GM12878 (cell line): ENCODE results near the gene CUTA. TPM values are rescaled to one million over a fixed set of nuclear protein-coding genes. Genes with fewer than 3 reads are reported as not detected.

Experiments
- CUX1 ChIP-seq: IDR thresholded peaks from 2 replicates; pipeline ENCODE4 v1.6.1; 2012; ENCODE audit warnings: improper control_type of control experiment, low read depth, low read length; ENCODE audit not compliant: insufficient replicate concordance
- E4F1 ChIP-seq: fragments of 450-650 bp; IDR thresholded peaks from 2 replicates; pipeline ENCODE4 v1.6.1; 2018; ENCODE audit warnings: borderline replicate concordance, mild to moderate bottlenecking; ENCODE audit not compliant: partially characterized antibody
- EED ChIP-seq: sonication (generic); IDR thresholded peaks from 2 replicates; pipeline ENCODE4 v1.6.1; 2016; ENCODE audit warnings: antibody characterized with exemption, low read depth
- ETV6 ChIP-seq, 2 experiments: fragments of 450-650 bp in 1 of 2; IDR thresholded peaks in 1 of 2; conservative IDR thresholded peaks in 1 of 2; 2 replicates each; pipeline ENCODE4 v1.6.1; 2014; ENCODE audit warnings: antibody characterized with exemption in 1 of 2, borderline replicate concordance in 1 of 2, low read depth in 1 of 2, mild to moderate bottlenecking in 1 of 2, moderate library complexity in 1 of 2
- HDGF ChIP-seq: fragments of 450-650 bp; IDR thresholded peaks from 2 replicates; pipeline ENCODE4 v1.6.1; 2016; ENCODE audit warnings: antibody characterized with exemption
- LARP7 ChIP-seq: fragments of 450-650 bp; IDR thresholded peaks from 2 replicates; pipeline ENCODE4 v1.6.1; 2017; ENCODE audit warnings: mild to moderate bottlenecking
- MAX ChIP-seq: IDR thresholded peaks from 2 replicates; pipeline ENCODE4 v1.6.1; 2012; ENCODE audit warnings: low read depth, low read length, improper control_type of control experiment
- NBN ChIP-seq: fragments of 450-650 bp; IDR thresholded peaks from 2 replicates; pipeline ENCODE4 v1.6.1; 2016
- NKRF ChIP-seq: fragments of 450-650 bp; conservative IDR thresholded peaks from 2 replicates; pipeline ENCODE4 v1.6.1; 2017; ENCODE audit warnings: mild to moderate bottlenecking, moderate library complexity
- POLR2AphosphoS2 ChIP-seq: IDR thresholded peaks from 2 replicates; pipeline ENCODE4 v1.6.1; 2011; ENCODE audit warnings: low read depth, mild to moderate bottlenecking, low read length, improper control_type of control experiment, moderate library complexity
- SIN3A ChIP-seq: IDR thresholded peaks from 2 replicates; pipeline ENCODE4 v1.6.1; 2012; ENCODE audit warnings: low read depth, low read length, improper control_type of control experiment
- SMAD1 ChIP-seq: fragments of 450-650 bp; IDR thresholded peaks from 2 replicates; pipeline ENCODE4 v1.6.1; 2018; ENCODE audit warnings: mild to moderate bottlenecking, low read depth; ENCODE audit not compliant: partially characterized antibody
- SPI1 ChIP-seq: IDR thresholded peaks from 2 replicates; pipeline ENCODE4 v1.6.1; 2011; ENCODE audit warnings: low read depth, mild to moderate bottlenecking, low read length, moderate library complexity, borderline replicate concordance; ENCODE audit not compliant: insufficient read depth
- TCF7 ChIP-seq: IDR thresholded peaks from 2 replicates; pipeline ENCODE4 v1.6.1; 2014; ENCODE audit warnings: antibody characterized with exemption, borderline replicate concordance
- ZBTB33 ChIP-seq: fragments of 450-650 bp; IDR thresholded peaks from 2 replicates; pipeline ENCODE4 v1.6.1; 2017; ENCODE audit warnings: mild to moderate bottlenecking
- ZNF274 ChIP-seq: IDR thresholded peaks from one replicate; pipeline ENCODE4 v1.8.0; 2011; ENCODE audit not compliant: insufficient read length, insufficient read depth
- ZNF622 ChIP-seq: fragments of 450-650 bp; IDR thresholded peaks from 2 replicates; pipeline ENCODE4 v1.6.1; 2017; ENCODE audit warnings: mild to moderate bottlenecking, inconsistent platforms
- polyA plus RNA-seq, 11 experiments: library from polyadenylated mRNA; depleted of rRNA in 4 of 11; unstranded in 6 of 11; stranded (reverse) in 5 of 11; fragments of >200 nt; fragmentation: Nextera tagmentation in 4 of 11; fragmentation: Illumina TruSeq in 1 of 11; extraction: Ambion mirVana in 4 of 11; extraction: Trizol in 1 of 11; gene quantifications; 1 replicate in 1 of 11; 2 replicates in 10 of 11; pipeline versions ENCODE4 v1.2.1 to v1.2.3, GENCODE V29; 2011 to 2016; ENCODE audit warnings: inconsistent platforms in 2 of 11, missing spikeins in 2 of 11, low read depth in 1 of 11
- total RNA-seq, 4 experiments: library from RNA; depleted of rRNA in 3 of 4; stranded (reverse); fragments of >200 nt in 3 of 4; fragmentation: Illumina TruSeq in 1 of 4; extraction: Trizol in 1 of 4; gene quantifications; 2 replicates each; pipeline versions ENCODE4 v1.2.1 to v1.2.3, GENCODE V29; 2013 to 2021

The CUTA gene
- total and polyA plus RNA-seq, 10 of the 15 experiments (the other 5 are each of a cell fraction or from before 2014, with no cell fraction given): 102 to 293 (median 189) TPM

- TF ChIP-seq EED: no peak
- TF ChIP-seq E4F1: peak; percentile 87
- peak; percentile 97 for TF ChIP-seq MAX
- no peak for TF ChIP-seq ZBTB33
- TF ChIP-seq SPI1: 0 out of 2 replicates have a peak, but pooled peaks have one; percentile 22
- no peak for TF ChIP-seq ZNF274
- TF ChIP-seq ETV6 (conservative IDR thresholded peaks at IDR 0.05 in 1 of 2, IDR thresholded peaks at IDR 0.05 in 1 of 2; ENCODE audit: borderline replicate concordance in 1 of 2, low read depth in 1 of 2): peak in 1 of 2 experiments; percentile 90; a peak in 2 of 4 replicates
- no peak for TF ChIP-seq TCF7
- no peak for TF ChIP-seq ZNF622
- TF ChIP-seq CUX1: no peak
- peak; percentile 56 for TF ChIP-seq SMAD1
- TF ChIP-seq NKRF: peak; percentile 33; the same call in 1 of the 2 replicates
- TF ChIP-seq LARP7: no peak
- no peak; the same call in 1 of the 2 replicates for TF ChIP-seq NBN
- peak; percentile 95 for TF ChIP-seq HDGF
- no peak for TF ChIP-seq POLR2AphosphoS2
- no peak for TF ChIP-seq SIN3A
Observed at GRCh38 chr6:33417903-33418689, at the start of gene CUTA (continued).
